Uterus (tissue), 4 donors: ENCODE results near the gene ADAMTS20. TPM values are rescaled to one million over a fixed set of nuclear protein-coding genes. Genes with fewer than 3 reads are reported as not detected.
A peak's percentile ranks its signal among the peaks of the same experiment; 100 is the strongest.

ENCODE experiments used
- DNase-seq, 2 donors: peaks; one replicate each; pipeline ENCODE4 v3.0.0-alpha.2; 2019 to 2020
- H3K27ac ChIP-seq, 2 donors: fragments of 200-600 bp; sonication (generic); 1 replicate in 1 of 2; 2 replicates in 1 of 2; pipeline ENCODE4 v1.5.1; 2016 to 2018
- H3K27me3 ChIP-seq, 2 donors: fragments of 200-600 bp; sonication (generic); one replicate each; pipeline ENCODE4 v1.5.1; 2018 to 2019; ENCODE audit warnings: control low read depth in 1 of 2
- H3K36me3 ChIP-seq, 2 donors: fragments of 200-600 bp; sonication (generic); one replicate each; pipeline ENCODE4 v1.5.1; 2019; ENCODE audit warnings: control low read depth in 1 of 2
- H3K4me1 ChIP-seq, 2 donors: fragments of 200-600 bp; sonication (generic); one replicate each; pipeline ENCODE4 v1.5.1; 2018 to 2019; ENCODE audit warnings: control low read depth in 1 of 2
- H3K4me3 ChIP-seq, 2 donors: fragments of 200-600 bp; sonication (generic); 1 replicate in 1 of 2; 2 replicates in 1 of 2; pipeline ENCODE4 v1.5.1; 2018 to 2019; ENCODE audit warnings: mild to moderate bottlenecking in 1 of 2
- H3K9me3 ChIP-seq, 2 donors: fragments of 200-600 bp; sonication (generic); one replicate each; pipeline ENCODE4 v1.5.1; 2019; ENCODE audit warnings: control low read depth in 1 of 2
- POLR2A ChIP-seq, 2 donors: fragments of 450-650 bp; IDR thresholded peaks; one replicate each; pipeline ENCODE4 v1.6.1; 2016; ENCODE audit warnings: antibody characterized with exemption in 2 of 2, mild to moderate bottlenecking in 1 of 2, moderate library complexity in 1 of 2
- intact Hi-C: fragments of 100-400 bp; cut with DNase I; formaldehyde crosslinking; loops from one replicate; pipeline ENCODE4 v1.15.1; 2023; ENCODE audit warnings: low total_unique reads
- total RNA-seq, 4 donors: library from RNA; depleted of rRNA in 3 of 4; stranded (reverse); fragments of >200 nt in 3 of 4; gene quantifications; one replicate each; pipeline versions ENCODE4 v1.1.0 to v1.2.4, GENCODE V29; 2014 to 2023
- TF ChIP-seq, protein P1 (sequence below), 4 experiments: fragments of 200-600 bp in 2 of 4; fragments of 450-650 bp in 2 of 4; sonication (generic) in 2 of 4; IDR thresholded peaks; one replicate each; pipeline ENCODE4 v1.5.1; 2016 to 2019; ENCODE audit warnings: antibody characterized with exemption in 4 of 4, mild to moderate bottlenecking in 2 of 4, moderate library complexity in 1 of 4
- donor health status: DM: yes; HTN: yes; CAD: no.

The ADAMTS20 gene
- total RNA-seq, 4 donors from 2014 or later, result 1.2 TPM; not detected in 3

- H3K36me3 ChIP-seq, result no peaks in the 10 kb centered on the region
- H3K4me1 ChIP-seq, result no peaks in the 10 kb centered on the region
- no peak overlapping the region for H3K27ac ChIP-seq
- no peak for DNase-seq
- no peak overlapping the region for H3K4me3 ChIP-seq
- no peaks in the 10 kb centered on the region for H3K9me3 ChIP-seq
- intact Hi-C loops, result no loop called here
- TF ChIP-seq POLR2A (IDR thresholded peaks at IDR 0.05), result no peak
- TF ChIP-seq, protein P1, sequence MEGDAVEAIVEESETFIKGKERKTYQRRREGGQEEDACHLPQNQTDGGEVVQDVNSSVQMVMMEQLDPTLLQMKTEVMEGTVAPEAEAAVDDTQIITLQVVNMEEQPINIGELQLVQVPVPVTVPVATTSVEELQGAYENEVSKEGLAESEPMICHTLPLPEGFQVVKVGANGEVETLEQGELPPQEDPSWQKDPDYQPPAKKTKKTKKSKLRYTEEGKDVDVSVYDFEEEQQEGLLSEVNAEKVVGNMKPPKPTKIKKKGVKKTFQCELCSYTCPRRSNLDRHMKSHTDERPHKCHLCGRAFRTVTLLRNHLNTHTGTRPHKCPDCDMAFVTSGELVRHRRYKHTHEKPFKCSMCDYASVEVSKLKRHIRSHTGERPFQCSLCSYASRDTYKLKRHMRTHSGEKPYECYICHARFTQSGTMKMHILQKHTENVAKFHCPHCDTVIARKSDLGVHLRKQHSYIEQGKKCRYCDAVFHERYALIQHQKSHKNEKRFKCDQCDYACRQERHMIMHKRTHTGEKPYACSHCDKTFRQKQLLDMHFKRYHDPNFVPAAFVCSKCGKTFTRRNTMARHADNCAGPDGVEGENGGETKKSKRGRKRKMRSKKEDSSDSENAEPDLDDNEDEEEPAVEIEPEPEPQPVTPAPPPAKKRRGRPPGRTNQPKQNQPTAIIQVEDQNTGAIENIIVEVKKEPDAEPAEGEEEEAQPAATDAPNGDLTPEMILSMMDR (IDR thresholded peaks at IDR 0.05), result no peak
- H3K27me3 ChIP-seq, result no peaks in the 10 kb centered on the region
These were observed 98.2 kb downstream of the ADAMTS20 start for GRCh38 chr12:43453761-43454160.

- H3K9me3 ChIP-seq, result no peaks in the 10 kb centered on the region
- intact Hi-C loops, result no loop called here
- no peaks in the 10 kb centered on the region for H3K4me1 ChIP-seq
- no peak overlapping the region for H3K4me3 ChIP-seq
- H3K27ac ChIP-seq, result no peak overlapping the region
- H3K27me3 ChIP-seq, result no peaks in the 10 kb centered on the region
- TF ChIP-seq, protein P1 (IDR thresholded peaks at IDR 0.05), result peak in 3 of 4 experiments; percentile 21 to 35 (median 33)
- no peak for TF ChIP-seq POLR2A (IDR thresholded peaks at IDR 0.05)
- no peaks in the 10 kb centered on the region for H3K36me3 ChIP-seq
- peak in 1 of 2 donors; percentile 30 for DNase-seq
These were observed 107.0 kb downstream of the ADAMTS20 start for GRCh38 chr12:43444940-43445564.

DNA sequence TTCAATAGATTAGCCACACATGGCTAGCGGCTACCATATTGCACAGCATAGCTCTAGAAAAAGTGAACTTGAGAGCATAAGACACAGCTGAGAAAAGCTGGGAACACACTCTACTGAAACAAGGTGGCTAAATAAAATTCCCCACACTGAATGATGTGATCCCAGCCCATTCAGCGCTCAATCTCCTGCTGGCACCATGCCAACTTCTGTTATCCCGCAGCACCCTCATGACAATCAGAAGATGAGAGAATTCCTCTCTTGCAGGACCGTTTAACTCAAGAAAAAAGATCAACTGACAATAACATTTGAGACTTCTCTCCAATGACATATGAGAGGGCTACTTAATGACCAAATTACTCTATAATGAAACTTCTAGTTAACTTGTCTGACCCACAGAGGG, 115.4 kb downstream of the ADAMTS20 start:
- no peaks in the 10 kb centered on the region for H3K36me3 ChIP-seq
- H3K27ac ChIP-seq, result no peak overlapping the region
- H3K4me3 ChIP-seq, result no peak overlapping the region
- H3K9me3 ChIP-seq, result no peaks in the 10 kb centered on the region
- TF ChIP-seq POLR2A (IDR thresholded peaks at IDR 0.05), result no peak
- TF ChIP-seq, protein P1 (IDR thresholded peaks at IDR 0.05), result no peak
- H3K4me1 ChIP-seq, result no peaks in the 10 kb centered on the region
- H3K27me3 ChIP-seq, result no peaks in the 10 kb centered on the region
- intact Hi-C loops, result no loop called here
- no peak for DNase-seq

DNA sequence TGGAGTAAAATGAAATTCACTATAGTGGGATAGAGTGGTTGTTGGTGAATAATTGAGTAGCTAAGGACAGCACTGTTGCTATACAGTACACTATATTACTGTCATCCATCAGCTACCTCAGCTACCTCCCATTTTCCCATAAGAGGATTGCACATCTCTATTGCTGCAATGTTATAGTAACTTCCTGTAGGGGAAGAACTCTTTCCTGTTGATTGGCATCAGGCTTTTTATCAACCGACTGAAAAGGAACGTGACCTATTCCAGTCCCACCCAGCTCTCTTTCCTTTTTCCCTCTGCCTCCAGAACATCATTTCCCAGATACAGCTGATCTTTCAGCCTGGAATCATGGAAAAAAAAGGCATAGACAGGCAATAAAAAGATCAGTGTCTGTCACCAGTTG, 117.4 kb downstream of the ADAMTS20 start:
- no peaks in the 10 kb centered on the region for H3K4me1 ChIP-seq
- no peaks in the 10 kb centered on the region for H3K27me3 ChIP-seq
- no peaks in the 10 kb centered on the region for H3K9me3 ChIP-seq
- H3K4me3 ChIP-seq, result no peak overlapping the region
- intact Hi-C loops, result no loop called here
- no peak overlapping the region for H3K27ac ChIP-seq
- DNase-seq, result no peak
- no peaks in the 10 kb centered on the region for H3K36me3 ChIP-seq
- TF ChIP-seq, protein P1 (IDR thresholded peaks at IDR 0.05), result no peak
- TF ChIP-seq POLR2A (IDR thresholded peaks at IDR 0.05), result no peak

DNA sequence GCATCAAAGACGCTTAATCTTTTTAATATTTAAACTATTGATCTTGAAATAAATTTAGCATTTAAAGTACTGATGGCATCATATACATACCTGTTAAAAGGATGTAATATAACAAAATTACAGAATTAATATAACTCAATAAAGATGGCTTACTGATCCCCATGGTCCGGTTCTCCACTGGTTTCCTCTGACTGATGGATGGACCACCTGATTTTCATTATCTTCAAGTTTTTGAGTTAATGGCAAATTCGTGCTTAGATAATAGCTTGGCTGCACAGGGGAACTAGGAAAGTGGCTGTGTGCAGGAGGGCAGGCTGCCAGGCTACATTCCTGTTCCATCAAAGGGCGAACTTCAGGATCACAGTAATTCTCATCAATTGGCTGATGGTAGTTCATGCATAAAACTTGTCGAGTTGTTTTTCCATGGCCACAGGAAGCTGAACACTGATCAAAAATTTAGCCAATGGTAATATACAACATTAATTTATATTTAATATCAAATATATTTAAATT, 123.9 kb downstream of the ADAMTS20 start:
- Histone ChIP-seq H3K36me3 (no peaks in the 10 kb centered on the region), H3K4me1 (no peaks in the 10 kb centered on the region), H3K27me3 (no peaks in the 10 kb centered on the region), H3K27ac (no peak overlapping the region), H3K4me3 (no peak overlapping the region), H3K9me3 (no peaks in the 10 kb centered on the region)
- no peak for DNase-seq
- TF ChIP-seq POLR2A (IDR thresholded peaks at IDR 0.05), result no peak
- TF ChIP-seq, protein P1 (IDR thresholded peaks at IDR 0.05), result no peak
- intact Hi-C loops, result no loop called here
